Loucy (cell line): ENCODE results near the gene NOSIP.

ENCODE experiments used
- CTCF ChIP-seq: fragments of 200-600 bp; sonication (generic); conservative IDR thresholded peaks from 2 replicates; pipeline ENCODE4 v1.5.1; 2014; ENCODE audit warnings: mild to moderate bottlenecking, antibody characterized with exemption, low read length
- EZH2phosphoT487 ChIP-seq: fragments of 200-600 bp; IDR thresholded peaks from 2 replicates; pipeline ENCODE4 v1.6.1; 2018; ENCODE audit warnings: antibody characterized with exemption, mild to moderate bottlenecking, moderate library complexity, borderline replicate concordance

- TF ChIP-seq CTCF (no peak), EZH2phosphoT487 (no peak)
These were observed 64.6 kb downstream of the NOSIP start for GRCh38 chr19:49515767-49516166.
